Measurements from ENCODE around the gene PTRHD1.

Gene PTRHD1

DNA sequence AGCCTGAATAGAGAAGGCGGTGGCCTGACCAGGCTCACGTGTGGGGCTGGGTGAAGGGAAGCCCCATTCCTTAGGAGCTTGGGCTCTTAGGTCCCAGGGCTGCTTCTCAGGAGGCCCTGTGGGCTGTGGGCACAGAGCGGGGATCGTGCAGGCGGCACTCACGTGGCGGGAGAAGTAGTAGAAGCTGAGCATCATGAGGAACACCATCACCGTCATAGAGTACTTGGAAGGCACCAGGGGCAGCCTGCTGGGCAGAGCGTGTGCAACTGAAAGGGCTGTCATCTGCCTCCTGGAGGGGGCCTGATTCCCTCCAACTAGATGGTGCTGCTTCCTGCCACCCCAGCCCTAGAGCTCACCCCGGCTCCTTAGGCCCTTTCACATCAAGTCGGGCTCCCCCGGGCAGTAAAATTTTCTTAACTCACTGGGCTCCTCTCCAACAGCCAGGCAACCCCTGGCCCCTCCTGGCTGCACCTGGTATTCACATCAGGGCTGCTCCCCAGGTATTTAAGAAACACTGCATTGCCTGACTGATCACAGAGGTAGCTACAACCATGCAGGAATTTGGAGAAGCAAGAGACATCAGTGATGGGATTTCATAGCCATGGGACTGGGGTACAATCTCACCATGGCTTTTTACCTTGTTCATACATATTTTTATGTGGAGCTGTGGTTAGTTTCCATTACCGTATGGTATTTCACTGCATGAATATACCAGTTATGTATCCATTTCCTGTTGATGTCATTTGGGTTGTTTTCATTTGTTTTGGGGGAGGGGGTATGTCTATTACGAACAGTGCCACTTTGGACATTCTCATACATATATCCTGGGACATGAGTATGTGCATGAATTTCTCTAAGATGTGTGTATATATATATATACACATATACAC is 32.9 kb upstream of the PTRHD1 start:
- Histone ChIP-seq H3K9ac (ENCODE audit: low read length) (no peak overlapping the region), H3K4me1 (ENCODE audit: control insufficient read depth, insufficient read depth, low read length) (no peaks in the 10 kb centered on the region), H3K36me3 (ENCODE audit: control insufficient read depth, insufficient read depth, low read length) (peaks cover 3% of the 10 kb centered on the region), H3K27me3 (ENCODE audit: control insufficient read depth, insufficient read depth, low read length) (no peaks in the 10 kb centered on the region), H3K27ac (ENCODE audit: low read depth, low read length) (no peak overlapping the region), H3K4me3 (ENCODE audit: low read length) (no peak overlapping the region)

DNA sequence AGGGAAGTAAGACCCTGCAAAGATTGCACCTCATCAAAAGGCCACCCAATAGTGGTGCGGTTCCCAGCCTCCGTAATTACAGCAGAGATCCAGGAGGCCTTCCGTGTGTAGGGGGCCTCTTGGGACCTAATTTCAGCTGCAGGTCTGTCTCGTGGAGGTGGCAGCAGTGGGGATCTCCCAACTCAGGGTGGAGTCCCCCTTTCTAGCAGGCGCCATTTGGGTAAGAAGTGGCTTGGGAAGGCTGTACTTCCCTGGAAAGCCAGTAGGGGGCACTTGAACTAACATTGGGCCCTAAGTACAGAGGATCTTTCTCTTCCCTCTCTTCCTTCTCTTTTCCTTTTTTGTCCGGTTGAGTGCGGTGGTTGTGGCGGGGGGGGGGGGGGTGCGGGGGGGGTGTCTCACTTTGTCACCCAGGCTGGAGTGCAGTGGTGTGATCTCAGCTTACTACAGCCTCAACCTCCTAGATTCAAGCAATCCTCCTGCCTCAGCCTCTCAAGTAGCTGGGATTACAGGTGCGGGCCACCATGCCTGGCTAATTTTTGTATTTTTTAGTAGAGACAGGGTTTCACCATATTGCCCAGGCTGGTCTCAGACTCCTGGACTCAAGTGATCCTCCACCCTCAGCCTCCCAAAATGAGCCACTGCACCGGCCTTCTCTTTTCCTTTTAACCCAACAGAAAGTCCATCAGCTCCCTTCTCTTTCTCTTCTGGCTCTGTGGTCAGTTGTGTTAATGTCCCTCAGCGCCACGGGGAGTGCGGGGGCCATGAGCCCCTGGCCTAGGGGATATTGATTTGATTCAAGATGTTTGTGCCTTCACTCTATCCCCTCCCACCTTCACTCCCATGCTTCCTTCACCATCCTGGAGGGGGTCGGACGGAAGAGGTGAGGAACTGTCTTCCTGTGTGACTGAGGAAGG is 32.0 kb upstream of the PTRHD1 start:
- Histone ChIP-seq H3K36me3 (ENCODE audit: control insufficient read depth, insufficient read depth, low read length) (peaks cover 3% of the 10 kb centered on the region), H3K27ac (ENCODE audit: low read depth, low read length) (no peak overlapping the region), H3K27me3 (ENCODE audit: control insufficient read depth, insufficient read depth, low read length) (no peaks in the 10 kb centered on the region), H3K4me3 (ENCODE audit: low read length) (no peak overlapping the region), H3K4me1 (ENCODE audit: control insufficient read depth, insufficient read depth, low read length) (no peaks in the 10 kb centered on the region), H3K9ac (ENCODE audit: low read length) (no peak overlapping the region)

DNA sequence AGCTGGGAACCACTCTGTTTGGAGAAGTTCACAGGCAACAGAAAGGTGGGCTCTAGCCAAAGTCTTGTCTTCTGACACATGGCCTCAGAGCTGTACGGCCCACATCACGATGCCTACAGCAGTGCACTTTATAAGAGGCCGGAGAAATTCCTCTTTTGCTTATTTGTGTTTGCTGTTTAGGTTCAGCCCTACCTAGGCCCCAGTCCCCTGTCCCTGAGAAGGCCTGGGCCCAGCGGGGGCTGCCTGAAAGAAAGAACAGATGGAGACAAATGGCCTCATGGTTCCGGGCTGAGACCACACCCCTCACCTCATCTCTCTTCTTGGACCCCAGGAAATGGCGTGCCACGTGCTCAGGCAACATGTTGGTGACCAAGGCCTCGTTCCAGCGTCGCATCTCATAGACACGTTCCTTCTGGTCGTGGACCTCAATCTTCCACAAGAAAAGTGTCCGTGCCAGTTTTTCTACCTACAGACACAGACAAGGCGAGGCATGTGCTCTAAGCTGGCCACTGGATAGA is 30.9 kb upstream of the PTRHD1 start:
- Histone ChIP-seq H3K4me1 (ENCODE audit: control insufficient read depth, insufficient read depth, low read length) (no peaks in the 10 kb centered on the region), H3K4me3 (ENCODE audit: low read length) (no peak overlapping the region), H3K27ac (ENCODE audit: low read depth, low read length) (no peak overlapping the region), H3K9ac (ENCODE audit: low read length) (no peak overlapping the region), H3K27me3 (ENCODE audit: control insufficient read depth, insufficient read depth, low read length) (no peaks in the 10 kb centered on the region), H3K36me3 (ENCODE audit: control insufficient read depth, insufficient read depth, low read length) (peaks cover 5% of the 10 kb centered on the region)

DNA sequence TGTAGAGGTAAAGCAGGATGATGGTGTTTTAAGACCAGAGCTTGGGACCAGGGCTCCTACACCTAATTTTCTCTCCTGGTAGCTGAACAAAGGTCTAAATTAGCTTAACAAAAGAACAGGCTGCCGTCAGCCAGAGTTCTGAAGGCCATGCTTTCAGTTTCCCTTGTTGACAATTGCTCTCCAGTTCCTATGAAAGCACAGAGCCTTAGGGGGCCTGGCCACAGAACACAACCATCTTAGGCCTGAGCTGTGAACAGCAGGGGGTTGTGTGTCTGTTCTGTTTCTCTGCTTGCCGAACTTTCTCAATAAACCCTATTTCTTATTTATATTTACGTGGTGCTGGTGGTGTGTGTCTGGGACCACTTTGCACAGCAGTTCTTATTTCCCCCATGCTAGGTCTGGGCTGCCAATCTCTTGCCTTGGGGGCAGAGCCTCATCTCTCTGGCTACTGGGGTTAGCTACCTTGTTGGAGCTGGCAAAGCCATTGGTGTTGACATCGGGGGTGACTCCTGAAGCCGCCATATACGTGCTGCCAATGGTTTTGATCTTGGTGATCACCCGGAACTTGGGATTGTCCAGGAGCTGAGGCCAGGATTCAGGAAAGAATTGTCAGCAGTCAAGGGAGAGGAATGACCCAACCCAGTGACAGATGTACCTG is 29.0 kb upstream of the PTRHD1 start:
- H3K27ac ChIP-seq (ENCODE audit: low read depth, low read length) = no peak overlapping the region
- H3K9ac ChIP-seq (ENCODE audit: low read length) = no peak overlapping the region
- peaks cover 5% of the 10 kb centered on the region for H3K36me3 ChIP-seq (ENCODE audit: control insufficient read depth, insufficient read depth, low read length)
- no peaks in the 10 kb centered on the region for H3K4me1 ChIP-seq (ENCODE audit: control insufficient read depth, insufficient read depth, low read length)
- H3K4me3 ChIP-seq (ENCODE audit: low read length) = no peak overlapping the region
- no peaks in the 10 kb centered on the region for H3K27me3 ChIP-seq (ENCODE audit: control insufficient read depth, insufficient read depth, low read length)

DNA sequence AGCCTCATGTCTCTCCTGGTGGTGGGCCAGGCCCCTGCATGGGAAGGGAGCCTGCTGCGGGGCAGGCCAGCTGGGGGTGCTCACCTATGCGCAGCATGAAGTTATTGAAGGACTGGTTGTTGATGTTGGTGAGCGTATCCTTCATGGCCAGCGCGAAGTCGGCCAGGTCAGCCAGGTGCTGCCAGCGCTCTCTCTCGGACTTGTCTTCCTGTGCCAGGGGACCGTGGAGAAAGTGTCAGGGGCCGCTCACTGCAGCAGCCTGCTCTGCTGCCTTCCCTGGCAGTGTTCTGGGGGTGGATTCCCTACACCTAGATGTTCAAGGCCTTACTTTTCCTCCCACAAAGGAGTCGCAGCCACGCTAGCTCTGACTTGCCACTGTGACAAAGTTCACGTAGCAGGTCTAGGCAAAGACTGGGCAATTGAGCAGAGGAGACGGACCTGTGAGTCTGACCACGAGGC is 28.3 kb upstream of the PTRHD1 start:
- H3K36me3 ChIP-seq (ENCODE audit: control insufficient read depth, insufficient read depth, low read length) = peaks cover 5% of the 10 kb centered on the region
- no peak overlapping the region for H3K4me3 ChIP-seq (ENCODE audit: low read length)
- no peak overlapping the region for H3K9ac ChIP-seq (ENCODE audit: low read length)
- no peaks in the 10 kb centered on the region for H3K4me1 ChIP-seq (ENCODE audit: control insufficient read depth, insufficient read depth, low read length)
- no peaks in the 10 kb centered on the region for H3K27me3 ChIP-seq (ENCODE audit: control insufficient read depth, insufficient read depth, low read length)
- H3K27ac ChIP-seq (ENCODE audit: low read depth, low read length) = no peak overlapping the region

DNA sequence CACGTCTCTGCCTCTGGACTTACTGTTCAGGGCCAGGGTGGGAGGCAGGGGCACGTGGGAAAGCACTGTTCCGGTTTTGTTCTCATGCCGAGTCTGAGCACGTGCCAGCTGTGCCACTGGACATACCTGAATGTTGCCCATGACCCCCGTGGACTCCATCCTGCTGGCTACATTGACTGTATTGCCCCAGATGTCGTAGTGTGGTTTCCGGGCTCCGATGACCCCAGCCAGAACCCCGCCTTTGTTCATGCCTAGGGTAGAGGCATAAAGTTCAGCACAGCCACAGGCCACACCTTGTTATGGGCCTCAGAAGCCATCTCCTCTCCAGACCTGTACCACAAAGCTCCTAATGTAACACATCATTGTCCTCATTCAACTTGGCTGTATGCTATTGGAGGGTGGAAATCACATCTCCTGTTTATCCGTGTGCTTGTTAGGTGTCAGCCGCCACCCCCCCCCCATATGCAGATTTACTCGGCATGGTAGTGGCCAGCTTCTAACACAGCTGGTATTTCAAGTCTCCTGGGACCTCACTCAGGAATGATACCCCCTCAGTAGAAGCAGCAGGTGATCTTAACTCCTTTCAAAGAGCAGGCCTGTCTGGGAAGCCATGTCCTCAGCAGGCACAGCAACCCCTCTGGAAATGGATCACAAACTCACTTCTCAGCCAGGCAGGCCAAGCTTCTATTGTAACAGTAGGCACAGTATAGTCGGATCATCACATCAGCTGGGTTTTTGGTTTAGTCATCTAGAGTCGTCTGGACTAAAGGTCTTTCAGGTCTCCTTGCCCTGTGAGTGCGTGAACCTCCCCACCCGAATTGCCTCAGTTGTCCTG is 27.6 kb upstream of the PTRHD1 start:
- no peak overlapping the region for H3K27ac ChIP-seq (ENCODE audit: low read depth, low read length)

DNA sequence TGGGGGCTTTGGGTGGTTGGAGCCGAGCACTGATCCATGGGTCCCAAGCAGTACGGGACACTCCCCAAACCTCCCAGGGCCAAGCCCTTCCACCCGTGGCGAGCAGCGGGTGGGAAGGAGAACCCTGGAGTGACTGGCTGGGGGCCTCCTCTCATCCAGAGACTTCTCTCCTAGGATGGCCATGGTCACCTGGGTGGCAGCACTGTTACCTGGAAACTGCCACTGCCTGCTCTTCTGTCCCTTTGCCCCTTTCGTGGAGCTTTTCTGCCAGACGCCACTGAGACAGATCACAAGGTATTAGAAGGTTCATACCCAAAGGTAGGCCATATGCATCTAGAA is 27.0 kb upstream of the PTRHD1 start:
- Histone ChIP-seq H3K9ac (ENCODE audit: low read length) (no peak overlapping the region), H3K27me3 (ENCODE audit: control insufficient read depth, insufficient read depth, low read length) (no peaks in the 10 kb centered on the region), H3K4me1 (ENCODE audit: control insufficient read depth, insufficient read depth, low read length) (no peaks in the 10 kb centered on the region), H3K4me3 (ENCODE audit: low read length) (no peak overlapping the region), H3K36me3 (ENCODE audit: control insufficient read depth, insufficient read depth, low read length) (peaks cover 5% of the 10 kb centered on the region), H3K27ac (ENCODE audit: low read depth, low read length) (no peak overlapping the region)

More for the DNA sequence above, 27.6 kb upstream of the PTRHD1 start:
- Histone ChIP-seq H3K9ac (ENCODE audit: low read length) (no peak overlapping the region), H3K4me3 (ENCODE audit: low read length) (no peak overlapping the region), H3K27me3 (ENCODE audit: control insufficient read depth, insufficient read depth, low read length) (no peaks in the 10 kb centered on the region), H3K4me1 (ENCODE audit: control insufficient read depth, insufficient read depth, low read length) (no peaks in the 10 kb centered on the region), H3K36me3 (ENCODE audit: control insufficient read depth, insufficient read depth, low read length) (peaks cover 5% of the 10 kb centered on the region)

DNA sequence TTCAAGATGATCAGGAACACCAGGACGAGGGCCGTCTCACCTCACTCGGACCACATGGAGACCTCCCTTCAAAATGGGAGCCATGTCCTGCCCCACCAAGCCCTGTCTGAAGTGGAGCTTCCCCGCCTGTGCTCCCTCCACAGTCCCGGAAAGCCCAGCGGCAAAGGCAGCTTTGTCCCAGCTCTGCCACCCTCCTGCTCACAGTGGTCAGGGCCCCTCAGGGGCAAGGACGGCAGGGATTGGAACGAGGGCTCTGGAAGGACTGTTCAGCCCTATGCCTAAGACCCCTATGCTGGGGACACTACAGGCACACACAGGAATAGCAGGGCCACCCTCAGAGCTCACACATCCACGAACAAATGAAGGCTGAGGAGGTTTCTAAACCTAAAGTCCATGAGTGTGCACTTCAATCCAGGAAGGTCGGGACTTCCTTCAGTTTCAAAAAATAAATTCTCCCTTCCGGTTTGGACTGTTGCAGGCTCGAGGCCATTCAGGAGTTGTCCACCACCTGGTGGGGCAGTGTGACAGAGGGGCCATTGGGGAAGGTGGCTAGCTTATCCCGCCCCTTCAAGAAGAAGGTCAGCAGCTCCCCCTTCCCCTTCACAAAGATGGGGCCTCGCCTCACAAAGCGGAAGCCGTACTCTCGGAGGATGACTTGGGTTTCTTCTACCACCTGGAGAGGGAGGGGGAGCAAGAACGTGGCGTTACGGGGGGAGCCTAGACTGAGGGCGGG is 26.4 kb upstream of the PTRHD1 start:
- H3K9ac ChIP-seq (ENCODE audit: low read length) = no peak overlapping the region

DNA sequence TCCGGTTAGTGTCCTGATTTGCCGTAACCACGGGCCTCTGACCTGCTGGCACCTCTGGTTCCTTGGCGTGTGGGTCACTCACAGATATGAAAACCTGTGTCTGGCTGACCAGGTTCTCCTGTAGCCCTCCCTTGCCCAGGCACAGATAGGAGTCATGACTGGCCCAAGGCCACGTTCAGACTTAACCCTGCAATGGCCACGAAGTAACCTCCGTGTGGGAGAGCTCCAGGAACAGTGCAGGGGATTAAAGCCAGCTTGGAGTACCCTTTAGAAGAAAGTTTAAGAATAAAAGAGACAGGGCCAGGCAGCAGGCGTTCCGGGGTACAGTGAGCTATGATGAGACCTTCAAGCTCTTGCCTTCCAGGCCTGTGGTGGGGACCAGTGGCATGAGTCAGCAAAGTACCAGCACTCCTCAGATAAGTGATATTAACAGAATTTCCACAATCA is 25.6 kb upstream of the PTRHD1 start:
- Histone ChIP-seq H3K27me3 (ENCODE audit: control insufficient read depth, insufficient read depth, low read length) (no peaks in the 10 kb centered on the region), H3K4me1 (ENCODE audit: control insufficient read depth, insufficient read depth, low read length) (no peaks in the 10 kb centered on the region), H3K36me3 (ENCODE audit: control insufficient read depth, insufficient read depth, low read length) (peaks cover 5% of the 10 kb centered on the region), H3K27ac (ENCODE audit: low read depth, low read length) (no peak overlapping the region), H3K9ac (ENCODE audit: low read length) (no peak overlapping the region), H3K4me3 (ENCODE audit: low read length) (no peak overlapping the region)

More for the DNA sequence above, 26.4 kb upstream of the PTRHD1 start:
- no peak overlapping the region for H3K27ac ChIP-seq (ENCODE audit: low read depth, low read length)
- no peaks in the 10 kb centered on the region for H3K27me3 ChIP-seq (ENCODE audit: control insufficient read depth, insufficient read depth, low read length)
- H3K36me3 ChIP-seq (ENCODE audit: control insufficient read depth, insufficient read depth, low read length) = peaks cover 5% of the 10 kb centered on the region
- no peaks in the 10 kb centered on the region for H3K4me1 ChIP-seq (ENCODE audit: control insufficient read depth, insufficient read depth, low read length)
- no peak overlapping the region for H3K4me3 ChIP-seq (ENCODE audit: low read length)

DNA sequence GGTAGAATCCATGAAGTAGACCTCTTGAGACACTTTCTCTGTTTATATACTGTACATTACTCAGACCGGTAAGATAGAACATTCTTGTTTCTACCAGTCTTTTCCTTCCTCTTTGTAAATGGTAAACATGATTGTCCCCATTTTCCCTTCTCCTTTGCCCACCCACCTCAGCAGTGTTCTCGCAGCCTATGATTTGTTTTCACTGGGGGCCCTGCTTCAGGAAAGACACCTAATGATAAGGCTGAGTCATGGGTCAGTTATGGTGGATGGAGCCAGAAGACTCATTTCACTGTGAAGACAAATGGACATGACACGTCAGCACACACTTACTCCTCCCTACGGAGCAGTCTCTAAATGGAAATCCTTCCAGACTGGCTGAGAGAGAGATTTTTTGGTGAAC is 23.7 kb upstream of the PTRHD1 start:
- no peaks in the 10 kb centered on the region for H3K27me3 ChIP-seq (ENCODE audit: control insufficient read depth, insufficient read depth, low read length)
- H3K9ac ChIP-seq (ENCODE audit: low read length) = no peak overlapping the region
- H3K27ac ChIP-seq (ENCODE audit: low read depth, low read length) = no peak overlapping the region
- no peaks in the 10 kb centered on the region for H3K4me1 ChIP-seq (ENCODE audit: control insufficient read depth, insufficient read depth, low read length)
- H3K36me3 ChIP-seq (ENCODE audit: control insufficient read depth, insufficient read depth, low read length) = peaks cover 2% of the 10 kb centered on the region
- no peak overlapping the region for H3K4me3 ChIP-seq (ENCODE audit: low read length)

DNA sequence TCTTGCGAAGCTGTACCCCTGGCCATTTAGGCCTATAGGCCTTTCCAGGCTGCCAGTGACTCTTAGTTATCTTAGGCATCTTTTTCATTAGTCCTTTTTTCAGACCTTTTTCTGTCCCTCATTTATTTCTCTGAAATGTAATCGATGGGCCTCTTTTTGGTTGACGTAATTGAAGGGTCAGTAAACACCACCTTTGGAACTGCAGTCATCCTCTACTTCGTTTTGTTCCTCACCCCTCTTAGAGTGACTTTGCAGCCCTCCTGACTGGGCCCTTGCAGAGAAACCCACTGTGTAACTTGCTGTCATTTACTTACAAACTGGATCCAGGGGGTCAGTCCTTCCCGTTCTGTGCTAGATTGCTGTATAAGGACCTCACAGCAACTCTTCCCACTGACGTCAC is 23.2 kb upstream of the PTRHD1 start:
- Histone ChIP-seq H3K27ac (ENCODE audit: low read depth, low read length) (no peak overlapping the region), H3K27me3 (ENCODE audit: control insufficient read depth, insufficient read depth, low read length) (no peaks in the 10 kb centered on the region), H3K4me1 (ENCODE audit: control insufficient read depth, insufficient read depth, low read length) (no peaks in the 10 kb centered on the region), H3K36me3 (ENCODE audit: control insufficient read depth, insufficient read depth, low read length) (peaks cover 2% of the 10 kb centered on the region), H3K4me3 (ENCODE audit: low read length) (no peak overlapping the region), H3K9ac (ENCODE audit: low read length) (no peak overlapping the region)

All from rectal smooth muscle tissue (tissue), 1 donor.